HepG2 (cell line): ENCODE results near the gene LAMP1. TPM values are rescaled to one million over a fixed set of nuclear protein-coding genes. Genes with fewer than 3 reads are reported as not detected.

Experiments used
- ATAC-seq: fragments of 200-7000 bp; cut with Tn5 transposase; 3 replicates; pipeline ENCODE4 v1.9.1; 2020; ENCODE audit warnings: mild to moderate bottlenecking, moderate library complexity
- BruUV-seq: library from RNA; stranded (reverse); fragments of 400-500 nt; replicated peaks from 2 replicates; lab custom pipeline; 2021; lab: Mats Ljungman, UMichigan
- CTCF ChIA-PET: fragments of 300-600 bp; formaldehyde crosslinking; extraction: SDS; loops from one replicate; lab custom pipeline; 2021; ENCODE audit warnings: low total read pairs, inconsistent platforms, low intra/inter-chr PET ratio; lab: Yijun Ruan, JAX
- POLR2A ChIA-PET: fragments of 350-600 bp; sonication (Branson Sonifier 250); formaldehyde crosslinking; loops from one replicate; lab custom pipeline; 2020; ENCODE audit warnings: antibody characterized with exemption, inconsistent platforms; lab: Yijun Ruan, JAX
- DNase-seq: peaks from one replicate; pipeline ENCODE4 v3.0.0-alpha.2; 2015; ENCODE audit warnings: low spot score
- FAIRE-seq: peaks from 3 replicates; lab custom pipeline; 2011; peaks lifted over from hg19 to GRCh38; lab: Jason Lieb, UNC
- H2AFZ ChIP-seq: one replicate; pipeline ENCODE4 v1.6.1; 2011; ENCODE audit warnings: low read length, inconsistent platforms
- H3K27ac ChIP-seq: fragments of 300-600 bp; 3 replicates; pipeline ENCODE4 v1.8.0; 2011; ENCODE audit warnings: mixed run types, mild to moderate bottlenecking, mixed read lengths, low read length, inconsistent platforms; ENCODE audit not compliant: insufficient read depth; ENCODE audit errors: extremely low read length
- H3K27me3 ChIP-seq, 2 experiments: fragments of 200-600 bp in 1 of 2; 2 replicates in 1 of 2; 3 replicates in 1 of 2; pipeline versions ENCODE4 v1.6.0 to v1.8.0; 2011; ENCODE audit warnings: low read length in 2 of 2, mild to moderate bottlenecking in 2 of 2, moderate library complexity in 2 of 2, inconsistent platforms in 1 of 2; ENCODE audit not compliant: insufficient read depth in 2 of 2, control insufficient read depth in 1 of 2
- H3K36me3 ChIP-seq, 2 experiments: fragments of 200-600 bp in 1 of 2; replicated peaks in 1 of 2; 2 replicates in 1 of 2; 3 replicates in 1 of 2; pipeline versions ENCODE4 v1.5.1 to v1.8.0; 2011; ENCODE audit warnings: low read length in 2 of 2, inconsistent platforms in 1 of 2; ENCODE audit not compliant: insufficient read depth in 2 of 2, control insufficient read depth in 1 of 2
- H3K4me1 ChIP-seq: 2 replicates; pipeline ENCODE4 v1.5.1; 2012; ENCODE audit warnings: low read length, inconsistent platforms; ENCODE audit not compliant: insufficient read depth
- H3K4me2 ChIP-seq: 2 replicates; pipeline ENCODE4 v1.6.0; 2011; ENCODE audit warnings: low read depth, low read length, inconsistent platforms
- H3K4me3 ChIP-seq, 3 experiments: fragments of 200-600 bp in 1 of 3; sonication (generic), shearing (Covaris generic) in 1 of 3; replicated peaks in 1 of 3; 2 replicates each; pipeline ENCODE4 v1.5.1; 2011 to 2016; ENCODE audit warnings: low read length in 3 of 3, inconsistent platforms in 2 of 3, low read depth in 2 of 3, mild to moderate bottlenecking in 2 of 3, control low read depth in 1 of 3, mixed read lengths in 1 of 3; ENCODE audit not compliant: insufficient read depth in 1 of 3
- H3K79me2 ChIP-seq: one replicate; pipeline ENCODE4 v1.6.1; 2011; ENCODE audit warnings: low read length, inconsistent platforms; ENCODE audit not compliant: insufficient read depth
- H3K9ac ChIP-seq: 2 replicates; pipeline ENCODE4 v1.6.0; 2011; ENCODE audit warnings: mild to moderate bottlenecking, low read depth, low read length, inconsistent platforms; ENCODE audit not compliant: insufficient read depth
- H3K9me3 ChIP-seq: 2 replicates; pipeline ENCODE4 v1.5.1; 2012; ENCODE audit warnings: mild to moderate bottlenecking, low read length
- H4K20me1 ChIP-seq: 2 replicates; pipeline ENCODE4 v1.6.0; 2011; ENCODE audit warnings: inconsistent platforms, mild to moderate bottlenecking, low read length, moderate library complexity; ENCODE audit not compliant: insufficient read depth
- E2F2 ChIP-seq: sonication (generic); formaldehyde crosslinking; IDR thresholded peaks from 2 replicates; pipeline ENCODE4 v1.4.0; 2020; ENCODE audit warnings: missing genetic modification reagents, borderline replicate concordance
- POLR2A ChIP-seq, 2 experiments: IDR thresholded peaks; 2 replicates each; pipeline ENCODE4 v1.6.1; 2011; ENCODE audit warnings: low read depth in 2 of 2, low read length in 2 of 2, mild to moderate bottlenecking in 1 of 2, moderate library complexity in 1 of 2; ENCODE audit not compliant: insufficient read depth in 1 of 2
- SRY ChIP-seq: sonication (generic); formaldehyde crosslinking; IDR thresholded peaks from 2 replicates; pipeline ENCODE4 v1.8.0; 2022; ENCODE audit warnings: mild to moderate bottlenecking, missing genetic modification reagents
- THYN1 ChIP-seq: sonication (generic); formaldehyde crosslinking; IDR thresholded peaks from 2 replicates; pipeline ENCODE4 v1.8.1; 2023; ENCODE audit warnings: low read depth, mild to moderate bottlenecking, moderate library complexity, missing genetic modification reagents, borderline replicate concordance
- TMF1 ChIP-seq: sonication (generic); formaldehyde crosslinking; IDR thresholded peaks from 2 replicates; pipeline ENCODE4 v1.8.1; 2022; ENCODE audit warnings: low read depth, missing genetic modification reagents
- TRAFD1 ChIP-seq: sonication (generic); formaldehyde crosslinking; IDR thresholded peaks from 2 replicates; pipeline ENCODE4 v1.5.1; 2020; ENCODE audit warnings: missing genetic modification reagents, mild to moderate bottlenecking, borderline replicate concordance
- U2AF1 ChIP-seq: fragments of 200-400 bp; formaldehyde crosslinking; optimal IDR thresholded peaks from 2 replicates; pipeline ENCODE3; 2017; ENCODE audit warnings: mild to moderate bottlenecking, low read depth, low read length
- ZNF17 ChIP-seq: sonication (generic); formaldehyde crosslinking; IDR thresholded peaks from 2 replicates; pipeline ENCODE4 v1.5.0; 2020; ENCODE audit warnings: mild to moderate bottlenecking, missing genetic modification reagents
- ZNF224 ChIP-seq: sonication (generic); formaldehyde crosslinking; IDR thresholded peaks from 2 replicates; pipeline ENCODE4 v1.5.0; 2020; ENCODE audit warnings: mild to moderate bottlenecking, missing genetic modification reagents
- ZNF335 ChIP-seq: sonication (generic); formaldehyde crosslinking; IDR thresholded peaks from 2 replicates; pipeline ENCODE4 v1.4.0; 2020; ENCODE audit warnings: missing genetic modification reagents
- ZNF367 ChIP-seq: sonication (generic); formaldehyde crosslinking; IDR thresholded peaks from 2 replicates; pipeline ENCODE4 v1.4.0; 2020; ENCODE audit warnings: missing genetic modification reagents, borderline replicate concordance
- ZNF83 ChIP-seq: sonication (generic); formaldehyde crosslinking; IDR thresholded peaks from 2 replicates; pipeline ENCODE4 v1.4.0; 2020; ENCODE audit warnings: missing genetic modification reagents, mild to moderate bottlenecking, borderline replicate concordance
- WGBS: methylation state at CpG from one replicate; pipeline ENCODE4 v1.1.6; 2017; ENCODE audit warnings: low lambda C conversion rate; 5-methylcytosine and 5-hydroxymethylcytosine counted together
- in situ Hi-C: cut with HindIII; loops from 2 replicates; pipeline ENCODE4 v1.10.0; 2017; ENCODE audit warnings: low pct_unique_long_range_greater_than_20kb; ENCODE audit not compliant: extremely low pct_ligation_motif_present
- intact Hi-C: fragments of 100-400 bp; cut with micrococcal nuclease; formaldehyde crosslinking; loops from one replicate; pipeline ENCODE4 v1.10.0; 2022; ENCODE audit not compliant: unreplicated experiment
- polyA plus RNA-seq, 8 experiments: library from polyadenylated mRNA; depleted of rRNA in 3 of 8; stranded (reverse) in 7 of 8; unstranded in 1 of 8; fragments of >200 nt; fragmentation: Illumina TruSeq in 4 of 8; extraction: Trizol in 4 of 8; gene quantifications; 2 replicates each; pipeline versions ENCODE4 v1.2.1 to v1.2.3, GENCODE V29; 2011 to 2016; ENCODE audit warnings: low read depth in 4 of 8, missing spikeins in 1 of 8, mixed read lengths in 1 of 8; ENCODE audit not compliant: insufficient read depth in 1 of 8
- total RNA-seq, 5 experiments: library from RNA; depleted of rRNA; stranded (reverse); fragments of >200 nt; fragmentation: Illumina TruSeq; extraction: Trizol; gene quantifications; 2 replicates each; pipeline ENCODE4 v1.2.3, GENCODE V29; 2016; ENCODE audit warnings: low read depth in 1 of 5
- TF ChIP-seq, protein P1 (sequence below): sonication (generic); formaldehyde crosslinking; IDR thresholded peaks from 2 replicates; pipeline ENCODE4 v1.5.0; 2020; ENCODE audit warnings: mild to moderate bottlenecking, missing genetic modification reagents, moderate library complexity

Gene LAMP1
- total and polyA plus RNA-seq, 2 of the 13 experiments (the other 11 are each of a cell fraction or from before 2014, with no cell fraction given): 103 to 112 TPM

- no TSS peak for BruUV-seq
- Histone ChIP-seq H3K4me2 (no peak overlapping the region), H2AFZ (no peak overlapping the region), H3K27me3 (peaks cover 5 to 32% of the 10 kb centered on the region in 2 experiments; a peak in 4 of 5 replicates), H3K27ac (no peak overlapping the region), H3K9ac (no peak overlapping the region), H3K36me3 (no peaks in the 10 kb centered on the region), H3K4me3 (no peak overlapping the region), H3K9me3 (no peaks in the 10 kb centered on the region), H3K79me2 (no peaks in the 10 kb centered on the region), H4K20me1 (no peaks in the 10 kb centered on the region), H3K4me1 (peaks cover 24% of the 10 kb centered on the region)
- ChIA-PET CTCF (no interaction called here), POLR2A (no interaction called here)
- in situ Hi-C loops: no loop called here
- WGBS: 53% methylated on average over 2 of the region's 2 CpGs
- no peak for DNase-seq
- TF ChIP-seq ZNF367 (CRISPR knock-in tag) (no peak), SRY (CRISPR knock-in tag) (no peak), ZNF335 (CRISPR knock-in tag) (no peak), ZNF224 (CRISPR knock-in tag) (no peak), THYN1 (CRISPR knock-in tag) (no peak)
- no peak for ATAC-seq
- intact Hi-C loops: no loop called here
- no peak for FAIRE-seq
These were observed 5.9 kb upstream of the LAMP1 start for GRCh38 chr13:113291129-113291528.

DNA sequence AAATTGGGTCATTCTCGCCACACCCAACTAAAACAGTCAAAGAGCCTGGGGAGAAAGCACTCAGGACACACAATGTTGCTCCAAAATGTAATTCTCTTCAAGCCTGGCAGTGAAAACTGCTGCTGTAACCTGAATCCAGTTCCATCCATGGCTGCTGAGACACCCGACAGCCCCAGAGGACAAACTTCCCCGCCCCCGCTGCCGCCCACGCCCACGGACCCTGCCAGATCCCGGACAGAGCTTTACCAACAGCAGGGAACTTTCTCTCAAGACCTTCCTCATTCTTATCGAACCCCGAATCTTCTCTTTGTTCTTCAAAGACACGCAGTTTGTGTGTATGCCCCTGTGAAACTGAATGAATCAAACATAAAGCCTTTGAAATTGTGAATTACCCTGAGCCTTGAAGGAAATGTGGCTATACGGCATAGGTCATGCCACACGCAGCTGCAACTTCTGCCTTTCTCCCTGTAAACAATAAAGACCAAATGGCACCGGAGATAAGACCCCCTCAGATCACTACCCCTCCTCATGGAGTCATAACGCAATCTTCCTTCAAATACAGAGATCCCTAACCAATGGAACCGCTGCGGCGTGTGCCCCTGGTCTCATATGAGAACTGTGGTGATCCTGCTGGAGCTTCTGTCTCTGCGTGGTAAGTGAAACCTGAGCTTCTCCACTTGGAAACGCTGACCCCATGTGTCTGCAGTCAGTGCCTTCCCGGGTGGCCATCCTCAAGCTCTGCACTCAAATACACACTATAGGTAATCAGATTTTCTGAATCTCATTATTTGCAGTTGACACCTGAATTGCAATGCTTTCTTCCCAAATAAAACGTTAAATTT lies 4.8 kb upstream of the LAMP1 start:
- intact Hi-C loops: no loop called here
- Histone ChIP-seq H3K4me2 (peak overlapping the region; percentile 77), H3K9me3 (no peaks in the 10 kb centered on the region), H4K20me1 (no peaks in the 10 kb centered on the region), H2AFZ (peak overlapping the region; percentile 25), H3K4me3 (peak overlapping the region; percentile 40 to 61 (median 45)), H3K27me3 (peaks cover 5 to 30% of the 10 kb centered on the region in 2 experiments; a peak in 4 of 5 replicates), H3K4me1 (peaks cover 29% of the 10 kb centered on the region), H3K27ac (no peak overlapping the region), H3K36me3 (no peaks in the 10 kb centered on the region), H3K79me2 (peaks cover under 1% of the 10 kb centered on the region), H3K9ac (peak overlapping the region; percentile 57)
- in situ Hi-C loops: no loop called here
- FAIRE-seq (no peak), ATAC-seq (peak; percentile 73), DNase-seq (no peak)
- no TSS peak for BruUV-seq
- ChIA-PET POLR2A (interaction anchor here (0.8 kb wide), 1 partner anchor 9 kb away, joined by 4 read pairs; no protein-coding TSS in a partner anchor), CTCF (interaction anchor here (0.6 kb wide), 1 partner anchor 16 kb away, joined by 3 read pairs; no protein-coding TSS in a partner anchor)
- WGBS: 7% methylated on average over 16 of the region's 22 CpGs
- TF ChIP-seq U2AF1 (no peak), POLR2A (IDR thresholded peaks at IDR 0.05; ENCODE audit: insufficient read depth in 1 of 2, low read depth in 2 of 2, low read length in 2 of 2) (no peak), E2F2 (CRISPR knock-in tag) (no peak), ZNF17 (CRISPR knock-in tag) (no peak), TMF1 (CRISPR knock-in tag) (no peak), ZNF83 (CRISPR knock-in tag) (no peak), TRAFD1 (no peak)
- TF ChIP-seq, protein P1, sequence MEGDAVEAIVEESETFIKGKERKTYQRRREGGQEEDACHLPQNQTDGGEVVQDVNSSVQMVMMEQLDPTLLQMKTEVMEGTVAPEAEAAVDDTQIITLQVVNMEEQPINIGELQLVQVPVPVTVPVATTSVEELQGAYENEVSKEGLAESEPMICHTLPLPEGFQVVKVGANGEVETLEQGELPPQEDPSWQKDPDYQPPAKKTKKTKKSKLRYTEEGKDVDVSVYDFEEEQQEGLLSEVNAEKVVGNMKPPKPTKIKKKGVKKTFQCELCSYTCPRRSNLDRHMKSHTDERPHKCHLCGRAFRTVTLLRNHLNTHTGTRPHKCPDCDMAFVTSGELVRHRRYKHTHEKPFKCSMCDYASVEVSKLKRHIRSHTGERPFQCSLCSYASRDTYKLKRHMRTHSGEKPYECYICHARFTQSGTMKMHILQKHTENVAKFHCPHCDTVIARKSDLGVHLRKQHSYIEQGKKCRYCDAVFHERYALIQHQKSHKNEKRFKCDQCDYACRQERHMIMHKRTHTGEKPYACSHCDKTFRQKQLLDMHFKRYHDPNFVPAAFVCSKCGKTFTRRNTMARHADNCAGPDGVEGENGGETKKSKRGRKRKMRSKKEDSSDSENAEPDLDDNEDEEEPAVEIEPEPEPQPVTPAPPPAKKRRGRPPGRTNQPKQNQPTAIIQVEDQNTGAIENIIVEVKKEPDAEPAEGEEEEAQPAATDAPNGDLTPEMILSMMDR (CRISPR knock-in tag): peak; percentile 36
